AG08395 (cell line): ENCODE measurements around the gene NEK2.
"Not testable (repeated sequence)": the region's sequence is repeated elsewhere in the genome, so short reads cannot be mapped to it uniquely, and the experiment has no call there.

ENCODE experiments used
- DNase-seq: peaks from one replicate; pipeline ENCODE4 v3.0.0; 2012; ENCODE audit warnings: mixed read lengths, low spot score

The NEK2 gene

DNA sequence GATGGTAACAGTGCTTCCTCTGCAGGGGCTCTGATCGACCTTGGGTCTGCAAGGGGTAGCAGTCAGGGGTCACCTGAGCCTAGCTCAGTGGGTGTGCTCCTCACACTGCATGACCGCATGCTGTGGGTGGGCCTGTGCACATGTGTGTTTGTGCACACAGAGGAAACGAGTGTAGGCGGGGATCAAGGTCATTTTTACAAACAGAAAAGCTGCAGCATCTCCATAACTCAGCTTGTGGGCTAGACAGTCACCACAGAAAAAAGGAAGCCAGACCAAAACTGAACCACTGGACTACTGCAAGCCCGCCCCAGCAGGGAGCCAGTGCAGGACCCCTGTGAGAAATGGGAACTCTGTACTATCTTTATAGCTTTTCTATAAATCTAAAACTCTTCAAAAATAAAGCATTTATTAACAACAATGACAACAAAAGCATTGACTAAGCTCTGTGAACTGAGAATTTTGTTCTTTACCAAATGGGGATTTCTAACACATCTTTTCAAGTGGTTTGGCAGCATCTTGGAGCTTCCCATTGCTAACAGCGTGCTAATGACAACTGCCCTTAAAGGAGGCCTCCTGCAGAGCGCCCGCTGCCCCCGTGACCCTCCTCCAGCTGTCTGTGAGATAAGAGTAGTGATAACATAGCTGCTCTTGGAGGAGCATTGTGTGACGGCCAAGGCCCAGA lies 19.9 kb upstream of the NEK2 start:
- no peak for DNase-seq

DNA sequence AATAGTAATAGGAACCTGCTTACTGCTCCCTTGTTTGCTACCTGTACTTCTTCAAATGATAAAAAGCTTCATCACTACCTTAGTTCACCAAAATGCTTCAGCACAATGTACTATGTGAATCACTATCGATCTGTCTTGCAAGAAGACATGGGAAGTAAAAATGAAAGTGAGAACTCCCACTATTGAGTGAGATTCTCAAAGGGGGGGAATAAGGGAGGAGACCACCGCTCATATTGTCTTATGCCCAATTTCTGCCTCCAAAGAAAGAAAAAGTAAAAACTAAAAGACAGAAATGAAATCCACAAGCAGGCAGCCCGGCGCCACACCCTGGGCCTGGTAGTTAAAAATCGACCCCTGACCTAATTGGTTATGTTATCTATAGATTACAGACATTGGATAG lies 18.5 kb upstream of the NEK2 start:
- not testable (repeated sequence) for DNase-seq

DNA sequence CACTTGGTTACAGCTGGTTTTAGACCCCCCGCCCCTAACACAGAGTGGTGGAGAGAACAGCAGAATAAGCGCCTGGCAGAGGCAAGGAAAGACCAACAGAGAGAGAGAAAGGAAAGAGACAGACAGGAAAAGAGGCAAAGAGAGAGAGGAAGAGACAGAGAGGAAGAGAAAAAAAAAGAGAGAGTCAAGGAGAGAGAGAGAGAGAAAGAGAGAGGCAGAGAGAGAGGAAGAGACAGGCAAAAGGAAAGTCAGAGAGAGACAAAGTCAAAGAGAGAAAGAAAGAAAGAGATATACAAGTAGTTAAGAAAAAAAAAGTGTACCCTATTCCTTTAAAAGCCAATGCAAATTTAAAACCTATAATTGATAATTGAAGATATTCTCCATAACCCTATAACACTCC lies 13.0 kb upstream of the NEK2 start:
- no peak for DNase-seq

DNA sequence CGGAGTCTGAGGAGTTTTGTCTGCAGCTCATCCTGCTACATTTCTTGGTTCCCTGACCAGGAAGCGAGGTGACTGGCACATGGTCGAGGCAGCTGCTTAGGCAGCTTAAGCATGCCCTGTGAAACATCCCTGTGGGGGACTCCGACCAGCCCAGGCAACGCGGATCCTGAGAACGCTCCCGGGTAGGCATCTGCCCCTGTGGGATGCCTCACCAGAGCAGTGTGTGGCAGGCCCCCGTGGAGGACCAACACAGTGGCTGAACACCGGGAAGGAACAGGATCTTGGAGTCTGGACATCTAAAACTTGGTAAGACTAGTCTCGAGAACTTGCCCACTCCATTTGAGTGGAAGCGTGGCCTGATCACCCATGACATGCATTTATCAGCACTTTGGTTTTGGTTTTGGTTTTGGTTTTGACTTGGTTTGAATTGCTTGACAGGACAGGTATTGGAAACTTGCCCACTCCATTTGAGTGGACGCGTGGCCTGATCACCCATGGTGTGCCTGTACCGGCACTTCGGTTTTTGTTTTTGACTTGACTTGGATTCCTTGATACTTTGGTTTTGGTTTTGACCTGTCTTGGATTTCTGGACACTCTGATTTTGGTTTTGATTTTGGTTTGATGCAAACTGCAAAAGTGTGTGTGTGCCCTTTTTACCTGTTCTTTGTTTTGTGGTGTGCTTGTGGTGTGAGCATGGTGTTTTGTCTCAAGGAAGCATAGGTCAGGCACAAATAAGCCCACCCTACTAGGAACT lies 12.2 kb upstream of the NEK2 start:
- DNase-seq: no peak

DNA sequence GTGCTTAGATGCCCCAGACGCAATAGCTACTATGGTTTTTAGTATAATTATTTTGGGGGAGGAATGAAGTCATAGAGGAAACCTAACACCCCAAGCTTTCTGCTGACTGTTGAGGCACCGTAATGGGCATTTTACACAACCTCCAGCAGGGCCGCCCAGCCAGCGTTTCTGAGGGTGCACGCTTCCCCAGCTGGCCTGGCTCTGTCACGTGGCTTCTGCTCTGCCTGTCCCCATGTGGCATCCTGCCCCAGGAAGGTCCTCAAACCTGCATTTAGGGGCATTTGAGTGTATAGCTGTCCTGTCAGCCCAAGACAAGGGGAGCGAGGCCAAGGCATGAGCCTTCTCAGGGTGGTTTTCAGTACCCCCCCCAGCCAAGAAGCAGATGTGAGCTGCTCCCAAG lies 10.4 kb upstream of the NEK2 start:
- no peak for DNase-seq

DNA sequence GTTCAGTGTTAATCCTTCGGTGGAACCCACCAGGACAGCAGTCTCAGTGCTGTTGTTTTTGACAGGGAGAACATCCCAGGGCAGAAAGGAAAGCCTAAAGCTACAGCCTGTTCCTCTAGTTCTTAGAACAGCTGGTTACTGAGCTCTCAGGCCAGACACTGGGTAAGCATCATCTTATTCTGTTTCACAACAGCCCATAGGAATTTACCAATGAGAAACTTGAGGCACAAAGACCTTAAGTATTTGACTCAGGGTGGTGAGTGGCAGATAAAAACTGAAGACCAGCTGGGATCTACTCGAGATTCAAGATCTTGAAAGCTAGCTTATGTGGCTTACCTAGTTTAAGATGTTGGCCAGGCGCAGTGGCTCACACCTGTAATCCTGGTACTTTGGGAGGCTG lies 9.4 kb upstream of the NEK2 start:
- no peak for DNase-seq

DNA sequence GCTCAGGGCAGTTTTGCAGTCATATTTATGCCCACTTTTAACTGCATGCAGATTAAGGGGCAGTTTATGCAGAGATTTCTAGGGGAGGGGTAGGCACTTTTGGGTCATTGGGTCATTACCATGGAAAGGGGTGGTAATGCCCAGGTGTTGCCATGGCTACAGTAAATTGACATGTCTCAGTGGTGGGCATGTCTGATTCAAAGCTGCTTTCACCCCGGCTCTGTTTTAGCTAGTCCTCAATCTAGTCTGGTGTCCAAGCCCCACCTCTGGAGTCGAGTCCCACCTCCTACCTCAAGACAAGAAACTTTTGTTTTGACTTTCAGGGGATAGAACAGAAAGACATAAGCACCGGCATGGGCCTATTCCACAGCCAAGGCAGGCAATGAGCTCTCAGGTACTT lies 8.9 kb upstream of the NEK2 start:
- DNase-seq: no peak

DNA sequence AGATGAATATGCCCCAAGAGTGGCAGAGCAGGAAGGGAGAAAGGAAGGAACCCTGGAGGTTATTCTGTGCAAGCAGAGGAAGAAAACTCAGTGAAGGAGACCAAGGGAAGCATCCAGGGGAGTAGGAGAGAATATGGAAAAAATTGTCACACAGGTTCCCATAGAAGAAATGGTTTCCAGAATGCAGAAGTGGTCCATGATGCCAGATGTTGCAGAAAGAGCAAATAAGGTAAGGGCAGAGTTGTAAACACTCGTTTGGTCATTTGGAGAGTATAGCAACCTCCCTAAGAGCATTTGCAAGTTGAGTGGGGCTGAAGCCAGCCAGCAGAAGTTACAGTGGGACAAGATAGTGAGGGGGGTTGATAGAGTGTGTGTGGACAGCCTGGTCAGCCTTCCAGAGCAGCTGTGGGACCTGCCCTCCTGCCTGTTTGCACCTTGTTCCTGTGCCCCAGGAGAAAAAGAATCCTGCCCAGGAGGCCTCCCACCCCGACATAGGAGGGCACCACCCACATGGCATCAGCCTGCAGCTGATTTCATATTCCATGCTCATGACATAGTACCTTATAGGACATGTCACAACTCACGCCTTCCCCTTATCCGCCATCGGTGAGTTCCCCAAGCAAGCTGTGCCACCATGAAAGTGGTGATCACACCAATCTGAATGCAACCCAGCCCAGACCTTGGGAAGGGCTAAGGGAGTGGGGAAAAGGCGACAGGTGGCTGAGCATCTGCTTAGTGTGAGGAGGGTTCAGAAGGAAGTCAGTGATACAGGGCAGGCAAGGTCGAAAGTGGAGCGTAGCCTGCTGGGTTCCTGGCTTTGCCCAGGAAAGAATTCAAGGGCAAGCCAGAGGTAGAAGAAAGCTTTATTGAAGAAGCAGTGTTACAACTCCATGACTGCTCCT lies 8.2 kb upstream of the NEK2 start:
- DNase-seq: no peak

DNA sequence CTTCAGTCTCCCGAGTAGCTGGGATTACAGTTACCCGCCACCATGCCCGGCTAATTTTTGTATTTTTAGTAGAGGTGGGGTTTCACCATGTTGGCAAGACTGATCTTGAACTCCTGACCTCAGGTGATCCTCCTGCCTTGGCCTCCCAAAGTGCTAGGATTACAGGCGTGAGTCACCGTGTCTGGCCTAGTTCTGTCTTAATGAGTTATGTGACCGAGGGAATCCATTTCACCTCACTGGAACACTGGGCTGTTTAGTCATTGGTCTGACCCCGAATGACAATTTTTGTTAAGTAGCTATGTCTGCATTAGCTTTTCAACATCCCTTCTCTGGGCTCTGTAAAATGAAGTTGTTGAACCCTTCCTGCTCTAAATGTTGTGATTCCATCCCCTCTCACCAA lies 6.8 kb upstream of the NEK2 start:
- DNase-seq: not testable (repeated sequence)

DNA sequence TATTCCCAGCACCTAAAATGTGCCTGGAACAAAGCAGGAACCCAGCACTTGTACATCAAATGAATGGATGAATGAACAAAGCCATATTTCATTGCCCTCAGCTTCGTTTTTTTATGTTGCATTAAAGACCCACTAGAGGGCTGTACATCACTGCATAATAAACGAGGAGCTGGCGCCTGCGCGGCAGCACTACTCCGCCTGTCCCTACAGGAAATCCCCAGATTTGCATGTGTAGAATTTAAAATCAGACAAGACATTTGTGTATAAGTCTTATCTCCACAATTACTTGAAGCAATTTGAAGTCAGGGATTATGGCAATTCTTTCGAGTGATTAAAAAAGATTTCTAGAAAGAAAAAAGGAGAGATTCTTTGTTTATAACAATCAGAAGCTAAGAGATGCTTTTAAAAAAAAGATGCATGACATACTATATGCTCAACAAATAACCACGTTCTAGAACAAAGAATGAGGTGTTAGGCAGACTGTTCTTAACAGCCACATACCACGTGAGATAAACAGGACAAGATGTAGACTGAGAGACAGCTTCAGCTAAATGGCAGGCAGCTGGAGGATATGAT lies 5.4 kb upstream of the NEK2 start:
- DNase-seq: peak; percentile 90

DNA sequence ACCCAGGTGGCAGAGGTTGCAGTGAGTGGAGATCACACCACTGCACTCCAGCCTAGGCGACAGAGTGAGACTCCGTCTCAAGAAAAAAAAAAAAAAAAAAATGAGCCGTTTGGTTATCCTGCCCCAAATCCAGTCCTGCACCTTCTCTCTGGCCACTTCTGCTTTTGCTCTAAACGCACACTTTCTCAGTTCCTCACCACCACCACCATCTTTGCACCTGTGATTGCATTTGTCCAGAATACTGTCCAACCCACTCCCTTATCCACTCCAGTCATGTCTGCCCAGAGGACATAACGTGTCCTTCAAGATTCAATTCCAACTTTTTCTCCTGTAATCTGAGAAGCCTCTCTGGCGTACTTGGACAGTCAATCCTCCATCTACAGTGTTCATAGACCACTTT lies 2.2 kb upstream of the NEK2 start:
- DNase-seq: no peak

DNA sequence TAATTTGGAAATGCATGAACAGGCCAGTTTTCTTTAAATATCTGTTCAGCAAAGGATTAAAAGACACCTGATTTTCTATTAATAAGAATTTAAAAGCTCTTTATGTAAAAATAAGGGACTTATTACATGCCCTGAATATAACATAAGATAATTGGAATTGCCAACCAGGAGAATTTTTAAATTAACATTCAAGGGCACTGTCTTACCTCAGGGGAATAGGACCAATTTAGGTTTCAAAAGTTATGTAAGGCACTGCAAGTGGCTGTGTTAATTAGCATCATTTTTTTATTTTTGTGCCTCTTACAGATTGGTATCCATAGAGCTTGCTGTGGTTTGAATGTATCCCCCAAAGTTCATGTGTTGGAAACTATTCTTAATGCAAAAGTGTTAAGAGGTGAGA lies 1.3 kb upstream of the NEK2 start:
- DNase-seq: no peak

DNA sequence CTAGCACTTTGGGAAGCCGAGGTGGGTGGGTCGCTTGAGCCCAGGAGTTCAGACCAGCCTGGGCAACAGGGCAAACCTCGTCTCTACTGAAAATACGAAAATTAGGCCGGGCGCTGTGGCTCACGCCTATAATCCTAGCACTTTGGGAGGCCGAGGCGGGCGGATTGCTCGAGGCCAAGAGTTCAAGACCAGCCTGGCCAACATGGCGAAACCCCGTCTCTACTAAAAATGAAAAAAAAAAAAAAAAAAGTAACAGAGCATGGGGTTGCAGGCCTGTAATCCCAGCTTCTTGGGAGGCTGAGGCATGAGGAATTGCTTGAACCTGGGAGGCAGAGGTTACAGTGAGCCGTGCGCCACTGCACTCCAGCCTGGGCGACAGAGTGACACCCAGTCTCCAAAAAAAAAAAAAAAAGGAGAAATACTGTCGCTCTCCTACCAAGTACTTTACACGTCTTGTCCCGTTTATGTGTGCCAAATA lies 724 bp upstream of the NEK2 start:
- no peak for DNase-seq

DNA sequence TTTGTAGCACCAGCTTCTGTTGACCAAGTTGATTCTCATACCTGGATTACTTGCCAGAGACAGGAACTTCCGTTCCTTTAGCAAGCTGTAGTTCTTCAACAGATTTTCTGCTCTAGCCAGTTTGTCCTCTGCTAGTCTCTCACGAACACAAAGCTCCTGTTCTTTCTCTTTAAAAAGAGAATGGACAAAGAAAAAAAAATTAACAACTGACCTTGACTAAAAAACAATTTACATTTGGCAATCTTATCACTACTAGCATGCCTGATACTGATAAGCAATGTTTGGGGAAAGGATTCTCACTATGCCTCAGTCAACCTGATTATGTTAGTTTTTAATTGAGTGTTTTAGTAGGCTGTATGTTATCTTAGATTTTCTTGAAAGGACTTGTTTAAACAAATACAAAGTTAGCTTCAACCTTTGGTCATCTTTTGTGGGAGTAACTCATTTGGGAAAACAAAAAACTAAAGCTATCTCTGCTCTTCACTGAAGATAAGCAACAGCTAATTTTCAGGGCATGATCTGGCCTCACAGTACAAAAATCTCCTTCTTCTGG lies 8.3 kb downstream of the NEK2 start:
- no peak for DNase-seq

DNA sequence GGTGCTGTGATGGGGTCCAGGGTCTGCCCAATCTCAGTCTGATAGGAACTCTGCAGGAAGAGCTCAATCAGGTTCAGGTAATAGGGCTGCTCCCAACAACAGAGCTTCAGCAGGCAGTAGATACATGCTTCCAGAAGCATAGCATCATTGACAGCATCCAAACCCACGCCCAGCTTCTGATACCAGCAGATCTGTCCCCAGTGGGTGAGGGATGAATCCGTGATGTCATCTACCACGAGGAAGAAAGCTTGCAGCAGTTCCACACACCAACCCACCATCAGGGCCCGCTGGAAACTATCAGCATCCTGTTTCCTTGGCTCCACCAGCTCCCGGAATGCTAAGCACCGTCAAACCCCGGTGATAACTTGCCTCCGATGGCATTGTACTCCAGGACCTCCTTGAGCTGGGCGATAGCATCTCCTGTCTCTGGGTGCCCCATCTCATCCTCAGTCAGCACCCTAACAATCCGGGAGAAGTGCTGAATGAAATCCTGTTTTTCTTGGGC lies 14.7 kb downstream of the NEK2 start:
- no peak for DNase-seq

DNA sequence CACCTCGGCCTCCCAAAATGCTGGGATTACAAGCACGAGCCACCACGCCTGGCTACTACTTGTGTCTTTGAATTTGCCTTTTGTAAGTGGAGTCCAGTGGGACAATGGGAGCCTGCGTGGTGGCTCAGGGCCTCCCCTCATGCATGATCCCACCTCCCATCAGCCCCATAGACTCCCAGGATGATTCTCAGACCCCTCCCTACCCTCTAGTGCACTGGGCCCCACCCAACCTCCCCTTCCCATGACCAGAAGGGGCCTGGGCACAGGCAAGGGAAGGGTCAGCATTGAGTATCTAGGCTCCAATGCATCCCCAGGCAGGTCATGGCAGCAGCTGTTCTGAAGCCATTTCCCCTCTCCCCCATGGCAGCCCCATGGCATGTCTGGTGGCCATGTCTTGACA lies 18.7 kb downstream of the NEK2 start:
- DNase-seq: no peak

DNA sequence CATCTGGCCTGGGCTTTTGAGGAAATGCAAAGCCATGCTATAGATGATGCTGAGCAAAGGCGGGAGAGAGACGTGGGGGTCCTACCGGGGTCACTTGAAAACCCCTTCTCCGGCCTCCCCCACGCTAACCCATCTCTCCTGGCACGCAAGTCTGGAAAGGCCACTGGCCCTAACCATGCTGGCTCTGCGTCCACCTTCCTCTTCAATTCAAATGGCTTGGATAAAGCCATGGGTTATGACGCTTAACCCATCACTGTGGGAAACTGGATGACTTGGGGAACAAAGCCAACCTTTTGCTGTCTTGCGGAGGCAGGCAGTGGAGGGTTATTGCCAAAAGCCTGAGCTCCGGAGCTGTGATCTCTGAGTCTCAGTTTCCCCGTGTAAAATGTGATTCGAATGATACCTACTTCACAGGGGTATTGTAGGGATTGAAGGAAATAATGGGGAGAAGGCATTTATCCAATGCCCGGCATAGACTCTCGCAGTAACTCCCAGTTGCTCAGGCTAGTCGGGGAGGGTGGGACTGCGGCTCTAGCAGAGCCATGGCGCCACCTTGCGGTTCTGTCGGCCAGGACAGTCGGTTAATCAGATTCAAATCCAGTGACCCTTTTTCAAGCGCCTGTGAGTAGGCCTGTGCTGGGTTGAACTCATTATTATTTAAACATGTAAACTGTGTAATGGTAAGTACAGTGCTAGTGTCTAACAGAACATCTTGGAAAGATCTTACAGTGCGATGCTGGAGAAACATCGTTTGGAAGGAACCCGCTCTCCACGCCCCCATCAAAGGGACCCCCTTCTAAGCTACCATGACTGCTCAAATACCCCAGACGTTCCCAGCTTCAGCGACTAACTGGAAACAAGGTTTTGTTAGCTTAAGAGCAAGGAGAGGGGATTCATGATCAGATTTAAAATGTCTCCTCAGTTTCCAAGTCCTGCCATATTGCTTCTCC lies 20.3 kb downstream of the NEK2 start:
- peak; percentile 89 for DNase-seq

DNA sequence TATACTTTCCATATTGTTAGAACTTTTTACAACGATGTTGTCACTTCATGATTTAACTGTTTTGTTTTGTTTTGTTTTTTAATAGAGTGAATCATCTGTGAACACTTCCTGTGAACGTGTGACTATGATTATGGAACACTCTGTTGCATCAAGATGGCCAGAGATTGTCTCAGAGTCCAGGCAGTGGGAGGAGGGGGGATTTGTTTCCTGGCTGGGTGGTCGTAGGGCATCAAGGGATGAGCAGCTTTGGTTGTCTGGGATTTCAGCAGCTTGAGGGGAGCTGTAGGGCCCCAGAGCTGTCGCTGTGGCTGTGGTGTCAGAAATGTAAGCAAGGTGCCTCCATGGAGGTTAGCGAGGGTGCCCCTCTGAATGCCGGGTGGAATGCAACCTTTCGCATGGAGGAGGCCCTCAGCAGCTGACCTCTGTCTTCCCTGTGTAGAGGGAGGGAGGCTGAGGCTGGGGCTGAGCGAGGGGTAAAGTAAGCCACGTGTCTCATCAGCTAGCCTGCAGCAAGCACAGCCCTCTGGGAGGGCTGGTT lies 21.4 kb downstream of the NEK2 start:
- DNase-seq: peak; percentile 19

DNA sequence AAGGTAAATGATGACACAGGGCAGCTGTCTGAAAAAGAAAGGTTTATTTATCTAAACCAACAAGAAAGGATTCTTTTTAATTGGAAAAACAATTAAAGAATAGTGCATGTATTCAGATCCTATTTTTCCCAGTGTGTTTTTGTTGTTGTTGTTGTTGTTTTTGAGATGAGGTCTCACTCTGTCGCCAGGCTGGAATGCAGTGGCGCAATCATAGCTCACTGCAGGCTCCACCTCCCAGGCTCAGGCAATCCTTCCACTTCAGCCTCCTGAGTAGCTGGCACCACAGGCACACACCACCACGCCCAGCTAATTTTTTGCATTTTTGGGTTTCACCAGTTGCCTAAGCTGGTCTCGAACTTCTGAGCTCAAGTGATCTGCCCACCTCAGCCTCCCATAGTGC lies 22.1 kb downstream of the NEK2 start:
- no peak for DNase-seq

DNA sequence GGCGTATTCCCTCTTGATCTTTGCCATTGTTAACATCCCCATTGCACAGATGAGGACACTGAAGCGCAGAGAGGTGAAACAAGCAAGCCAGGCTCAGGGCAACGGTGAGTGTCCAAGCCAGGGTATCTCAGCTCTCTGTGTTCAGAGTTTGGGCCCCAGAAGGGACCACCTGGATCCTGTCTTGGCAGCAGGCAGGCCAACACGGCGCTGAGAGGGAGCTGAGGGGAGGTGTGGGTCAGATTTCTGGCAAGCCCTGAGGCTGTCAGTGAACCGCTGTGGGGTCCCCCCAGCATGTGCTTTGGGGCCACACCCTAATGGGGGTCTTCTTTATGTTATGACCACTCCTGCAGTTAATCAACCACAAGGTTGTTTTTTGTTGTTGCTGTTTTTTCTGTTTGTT lies 23.1 kb downstream of the NEK2 start:
- DNase-seq: no peak
